G401 (cell line): ENCODE measurements around the gene CDC45. TPM values are rescaled to one million over a fixed set of nuclear protein-coding genes. Genes with fewer than 3 reads are reported as not detected.

Experiments
- DNase-seq: peaks from one replicate; pipeline ENCODE4 v3.0.0-alpha.2; 2015; ENCODE audit warnings: low spot score
- in situ Hi-C: cut with HindIII; loops from 2 replicates; pipeline ENCODE4 v1.10.0; 2016; ENCODE audit warnings: low sequenced_read_pairs, mixed read lengths
- total RNA-seq: library from RNA; depleted of rRNA; stranded (reverse); fragments of >200 nt; shearing (Covaris generic); gene quantifications from 2 replicates; pipeline ENCODE4 v1.2.3, GENCODE V29; 2014

CDC45 gene
- total RNA-seq, 1 experiment from 2014 or later = 46.7 TPM

DNA sequence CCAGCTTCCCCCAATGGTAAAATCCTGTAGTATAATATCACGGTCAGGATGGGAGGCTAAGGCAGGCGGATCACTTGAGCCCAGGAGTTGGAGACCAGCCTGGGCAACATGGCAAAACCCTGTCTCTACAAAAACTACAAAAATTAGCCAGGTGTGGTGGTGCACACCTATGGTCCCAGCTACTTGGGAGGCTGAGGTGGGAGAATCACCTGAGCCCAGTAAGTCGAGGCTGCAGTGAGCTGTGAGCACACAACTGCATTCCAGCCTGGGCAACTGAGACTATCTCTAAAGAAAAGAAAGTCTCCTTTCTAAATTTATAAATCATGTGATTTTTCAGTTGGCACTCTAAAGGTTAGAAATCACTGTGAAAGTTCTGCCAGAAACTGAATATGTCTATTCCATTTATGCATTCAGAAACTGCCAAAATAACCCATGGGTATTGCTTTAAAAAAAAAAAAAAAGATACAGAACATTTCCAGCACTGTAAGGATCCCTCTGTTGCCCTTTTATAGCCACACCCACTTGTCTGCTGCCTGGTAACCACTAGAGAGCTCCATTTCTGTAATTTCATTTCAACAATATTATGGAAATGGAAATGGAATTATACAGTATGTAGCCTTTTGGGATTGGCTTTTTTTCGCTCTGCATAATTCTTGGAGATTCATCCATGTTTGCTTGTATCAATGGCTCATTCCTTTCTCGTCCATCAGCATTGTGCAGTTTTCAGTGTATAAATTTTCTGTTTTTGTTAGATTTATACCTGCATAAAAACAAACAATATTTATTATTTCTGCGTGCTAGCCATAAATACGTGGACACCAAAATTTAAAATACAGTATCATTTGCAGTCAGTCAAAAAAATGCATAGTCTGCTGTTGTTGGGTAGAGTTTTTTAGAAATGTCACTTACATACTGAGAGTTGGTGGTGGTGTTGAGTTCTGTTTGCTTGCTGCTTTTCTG lies 9.4 kb downstream of the CDC45 start:
- DNase-seq = peak; percentile 22
- in situ Hi-C loops = no loop called here

- in situ Hi-C loops = no loop called here
- DNase-seq = no peak
Measured at GRCh38 chr22:19490628-19491230, 11.0 kb downstream of the CDC45 start.

- no peak for DNase-seq
- in situ Hi-C loops = no loop called here
Measured at GRCh38 chr22:19492504-19493174, 12.9 kb downstream of the CDC45 start.

- in situ Hi-C loops = no loop called here
- DNase-seq = no peak
Measured at GRCh38 chr22:19494001-19494560, 14.4 kb downstream of the CDC45 start.

DNA sequence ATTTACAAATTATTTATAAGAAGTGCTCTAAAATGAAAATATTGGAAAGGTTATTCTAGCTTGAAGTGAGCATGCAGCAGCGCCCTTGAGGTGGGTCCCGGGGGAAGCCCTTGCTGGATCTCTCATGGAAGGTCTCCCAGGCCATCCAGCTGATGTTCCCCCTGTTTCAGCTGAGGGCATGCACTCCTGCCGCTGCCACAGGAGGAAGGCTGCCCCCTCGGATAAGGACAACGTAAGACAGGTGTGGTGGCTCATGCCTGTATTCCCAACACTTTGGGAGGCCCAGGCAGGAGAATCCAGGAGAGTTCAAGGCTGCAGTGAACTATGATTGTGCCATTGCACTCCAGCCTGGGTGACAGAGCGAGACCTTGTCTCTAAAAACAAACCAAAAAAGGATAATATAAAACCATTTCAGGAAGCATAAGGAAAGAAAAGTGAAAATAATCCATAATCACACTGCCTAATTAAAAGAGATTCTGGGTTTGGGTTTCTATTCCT lies 15.0 kb downstream of the CDC45 start:
- DNase-seq = no peak
- in situ Hi-C loops = no loop called here

- in situ Hi-C loops = no loop called here
- peak; percentile 17 for DNase-seq
Measured at GRCh38 chr22:19495562-19496323, 16.0 kb downstream of the CDC45 start.

DNA sequence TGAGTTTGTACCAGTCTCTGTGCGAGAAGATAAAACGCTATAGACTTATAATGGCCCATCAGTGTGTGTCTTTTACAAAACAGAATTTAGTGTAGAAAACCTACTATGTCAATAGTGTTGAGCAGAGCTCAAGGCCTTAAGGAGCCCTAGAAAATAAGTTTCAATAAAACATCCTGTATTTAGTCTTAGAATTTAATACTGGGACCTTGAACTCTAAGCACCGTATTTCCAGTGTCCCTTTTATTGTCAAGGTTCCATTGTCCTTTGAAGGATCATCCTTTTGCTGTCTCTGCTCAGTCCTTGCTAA lies 16.6 kb downstream of the CDC45 start:
- in situ Hi-C loops = no loop called here

DNA sequence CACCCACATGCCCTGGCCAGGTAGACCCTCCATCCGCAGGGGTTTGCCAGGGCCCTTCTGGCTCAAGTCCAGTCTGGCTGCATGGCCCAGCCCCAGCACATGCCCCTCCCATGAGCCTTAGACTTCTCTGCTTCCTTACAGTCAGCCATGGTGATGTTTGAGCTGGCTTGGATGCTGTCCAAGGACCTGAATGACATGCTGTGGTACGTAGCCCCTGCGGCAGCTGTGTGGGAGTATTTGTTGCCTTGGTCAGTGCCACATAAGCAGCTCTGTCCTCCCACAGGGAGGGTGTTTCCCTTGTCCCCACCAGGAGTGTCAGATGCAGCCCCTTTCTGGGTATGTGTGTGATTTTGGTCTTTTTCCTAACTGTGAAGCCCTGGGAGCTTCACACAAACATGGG lies 17.5 kb downstream of the CDC45 start:
- no peak for DNase-seq
- in situ Hi-C loops = no loop called here

More for the DNA sequence above, 16.6 kb downstream of the CDC45 start:
- DNase-seq = no peak

GRCh38 chr22:19498154-19498865 lies 18.6 kb downstream of the CDC45 start:
- in situ Hi-C loops = no loop called here
- no peak for DNase-seq

- no peak for DNase-seq
- in situ Hi-C loops = no loop called here
Measured at GRCh38 chr22:19498866-19499190, 19.1 kb downstream of the CDC45 start.

- no peak for DNase-seq
- in situ Hi-C loops = no loop called here
Measured at GRCh38 chr22:19499236-19499879, 19.6 kb downstream of the CDC45 start.

DNA sequence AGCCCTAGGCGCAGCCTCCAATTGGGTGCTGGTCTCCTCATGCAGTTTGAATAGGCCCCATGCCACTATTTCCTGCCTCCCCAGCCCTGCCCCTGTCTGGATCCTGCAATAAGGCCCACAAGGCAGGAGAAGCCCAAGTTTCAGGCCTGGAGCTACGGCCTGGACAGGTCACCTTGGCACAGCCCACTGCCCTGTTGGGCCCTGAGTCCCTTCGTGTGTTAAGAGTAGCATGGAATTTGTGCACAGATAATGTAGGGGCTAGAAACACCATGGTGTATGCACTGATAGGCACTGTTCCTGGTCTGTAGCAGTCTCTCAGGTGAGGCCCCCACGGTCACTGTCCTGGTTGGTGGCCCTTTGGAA lies 20.1 kb downstream of the CDC45 start:
- in situ Hi-C loops = no loop called here
- DNase-seq = no peak

DNA sequence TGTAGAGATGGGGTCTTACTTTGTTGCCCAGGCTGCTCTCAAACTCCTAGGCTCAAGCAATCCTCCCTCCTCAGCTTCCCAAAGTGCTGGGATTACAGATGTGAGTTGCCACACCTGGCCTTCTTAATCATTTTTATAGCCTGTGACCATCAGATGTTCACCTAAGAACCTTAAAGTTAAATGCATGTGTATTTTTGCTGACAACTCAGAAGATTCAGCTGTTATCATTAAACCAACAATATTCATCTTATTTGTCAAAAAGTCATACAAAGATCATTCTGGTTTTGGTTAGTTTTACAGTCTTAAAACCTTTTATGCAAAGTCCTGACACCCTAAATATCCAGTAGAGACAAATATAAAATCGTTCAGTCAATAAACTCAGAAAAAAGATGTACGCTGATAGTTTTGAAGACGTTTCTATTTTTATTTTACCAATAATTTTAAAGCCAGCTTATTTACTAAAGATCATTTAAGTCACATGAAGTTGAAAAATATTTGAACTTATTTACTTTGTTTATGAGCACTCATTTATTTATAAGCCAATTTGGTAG lies 22.3 kb downstream of the CDC45 start:
- in situ Hi-C loops = no loop called here

GRCh38 chr22:19503367-19503766 lies 23.6 kb downstream of the CDC45 start:
- in situ Hi-C loops = no loop called here
- DNase-seq = no peak

More for the DNA sequence above, 22.3 kb downstream of the CDC45 start:
- no peak for DNase-seq

DNA sequence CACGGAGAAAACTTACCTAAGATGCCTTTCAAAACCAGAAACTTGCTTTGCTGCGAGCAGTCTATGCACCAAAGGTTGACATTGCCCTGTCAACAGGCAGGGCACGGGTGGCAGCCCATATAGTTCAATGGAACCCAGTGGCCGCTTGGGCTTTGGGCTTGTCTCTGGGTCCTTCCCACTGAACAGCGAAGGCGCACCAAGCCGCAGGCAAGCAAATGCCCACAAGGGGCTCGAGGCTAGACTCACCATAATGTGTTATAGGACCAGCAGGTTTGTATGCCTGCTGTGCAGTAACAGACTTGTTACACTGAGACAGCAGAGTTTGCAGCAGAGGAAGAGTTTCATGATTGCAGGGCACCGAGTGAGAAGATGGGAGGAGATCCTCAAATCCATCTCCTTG lies 24.1 kb downstream of the CDC45 start:
- DNase-seq = no peak
- in situ Hi-C loops = no loop called here

DNA sequence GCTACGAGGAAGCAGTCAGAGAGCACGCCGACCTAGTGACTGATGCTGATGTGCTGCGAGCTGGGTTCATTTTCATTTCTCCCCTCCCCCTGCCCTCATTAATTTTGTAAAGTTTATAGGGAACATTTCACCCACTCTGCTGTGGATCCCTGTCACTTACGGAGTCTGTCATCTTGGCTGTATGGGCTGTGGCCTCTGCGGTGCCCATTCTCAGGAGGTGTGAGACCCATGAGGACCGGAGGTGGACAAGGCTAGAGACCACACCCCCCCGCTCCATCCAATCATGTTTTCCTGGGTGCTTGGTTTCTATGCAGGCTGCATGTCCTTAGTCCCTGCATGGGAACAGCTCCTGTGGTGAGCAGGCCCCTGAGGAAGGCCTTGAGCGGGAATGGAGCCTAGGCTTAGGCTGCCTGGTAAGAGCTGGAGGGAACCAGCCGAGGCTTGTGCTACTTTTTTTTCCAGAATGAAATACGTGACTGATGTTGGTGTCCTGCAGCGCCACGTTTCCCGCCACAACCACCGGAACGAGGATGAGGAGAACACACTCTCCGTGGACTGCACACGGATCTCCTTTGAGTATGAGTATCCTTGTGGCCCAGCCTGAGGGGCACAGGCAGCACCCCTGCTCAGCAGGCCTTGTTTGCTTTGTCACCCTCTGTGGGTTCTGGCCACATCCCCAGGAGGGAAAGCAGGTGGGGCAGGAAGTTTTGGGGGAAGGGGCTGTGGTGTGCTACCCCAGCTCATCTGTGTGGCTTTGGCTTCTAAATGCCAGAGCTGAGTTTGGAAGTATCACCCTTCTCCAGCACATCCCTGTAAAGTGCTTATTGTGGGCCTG lies 25.4 kb downstream of the CDC45 start:
- in situ Hi-C loops = no loop called here
- DNase-seq = no peak

GRCh38 chr22:19505735-19506126 lies 26.0 kb downstream of the CDC45 start:
- no peak for DNase-seq
- in situ Hi-C loops = no loop called here
